OCI-LY7 (cell line): ENCODE measurements around the gene PRKG1. TPM values are rescaled to one million over a fixed set of nuclear protein-coding genes. Genes with fewer than 3 reads are reported as not detected.

ENCODE experiments used
- BruUV-seq: library from RNA; stranded (reverse); fragments of 400-500 nt; replicated peaks from 2 replicates; lab custom pipeline; 2021; lab: Mats Ljungman, UMichigan
- CTCF ChIA-PET: fragments of 300-600 bp; sonication (Branson Sonifier 250); formaldehyde crosslinking; loops from one replicate; lab custom pipeline; 2022; ENCODE audit warnings: antibody characterized with exemption; ENCODE audit not compliant: unreplicated experiment; lab: Charles Lee
- POLR2A ChIA-PET: fragments of 300-600 bp; sonication (Branson Sonifier 250); formaldehyde crosslinking; loops from one replicate; lab custom pipeline; 2022; ENCODE audit warnings: antibody characterized with exemption; lab: Charles Lee
- DNase-seq: peaks from one replicate; pipeline ENCODE4 v3.0.0-alpha.2; 2015; ENCODE audit warnings: low spot score
- H2AFZ ChIP-seq: fragments of 200-600 bp; sonication (generic), shearing (Covaris generic); 2 replicates; pipeline ENCODE4 v1.6.1; 2014; ENCODE audit warnings: mild to moderate bottlenecking, antibody characterized with exemption, low read length, moderate library complexity
- H3K27ac ChIP-seq: fragments of 200-600 bp; sonication (generic); 2 replicates; pipeline ENCODE4 v1.5.1; 2014; ENCODE audit warnings: mixed run types, low read depth, mild to moderate bottlenecking, moderate library complexity, low read length, inconsistent platforms; ENCODE audit not compliant: poor library complexity, severe bottlenecking
- H3K36me3 ChIP-seq: fragments of 200-600 bp; sonication (generic); 2 replicates; pipeline ENCODE4 v1.6.1; 2014; ENCODE audit warnings: mild to moderate bottlenecking, antibody characterized with exemption, low read length, moderate library complexity, mixed read lengths; ENCODE audit not compliant: insufficient read depth
- H3K4me1 ChIP-seq: fragments of 200-600 bp; sonication (generic); 2 replicates; pipeline ENCODE4 v1.5.1; 2014; ENCODE audit warnings: mild to moderate bottlenecking, low read length; ENCODE audit not compliant: insufficient read depth, poor library complexity, severe bottlenecking
- H3K4me2 ChIP-seq: fragments of 200-600 bp; sonication (generic); 2 replicates; pipeline ENCODE4 v1.6.1; 2014; ENCODE audit warnings: mild to moderate bottlenecking, low read length
- H3K4me3 ChIP-seq: fragments of 200-600 bp; sonication (generic); 2 replicates; pipeline ENCODE4 v1.5.1; 2014; ENCODE audit warnings: mild to moderate bottlenecking, low read depth, low read length; ENCODE audit not compliant: poor library complexity, severe bottlenecking
- H3K79me2 ChIP-seq: fragments of 200-600 bp; sonication (generic); 2 replicates; pipeline ENCODE4 v1.6.1; 2016; ENCODE audit warnings: low read depth, mild to moderate bottlenecking, low read length, moderate library complexity, mixed read lengths; ENCODE audit not compliant: insufficient read depth
- H3K9me2 ChIP-seq: fragments of 200-600 bp; sonication (generic); 2 replicates; pipeline ENCODE4 v1.6.1; 2016; ENCODE audit warnings: mild to moderate bottlenecking, low read length, mixed read lengths; ENCODE audit not compliant: insufficient read depth
- H3K9me3 ChIP-seq: fragments of 200-600 bp; sonication (generic); 2 replicates; pipeline ENCODE4 v1.6.1; 2014; ENCODE audit warnings: mild to moderate bottlenecking, mixed run types, low read length, mixed read lengths
- H4K20me1 ChIP-seq: fragments of 200-600 bp; sonication (generic); 2 replicates; pipeline ENCODE4 v1.6.1; 2014; ENCODE audit warnings: mild to moderate bottlenecking, antibody characterized with exemption, low read length, moderate library complexity, mixed read lengths; ENCODE audit not compliant: insufficient read depth
- EZH2phosphoT487 ChIP-seq: fragments of 200-600 bp; sonication (generic); IDR thresholded peaks from 2 replicates; pipeline ENCODE4 v1.6.1; 2018; ENCODE audit warnings: low read depth, borderline replicate concordance, mild to moderate bottlenecking, mixed run types, antibody characterized with exemption, low read length, moderate library complexity, mixed read lengths
- intact Hi-C: fragments of 100-400 bp; cut with micrococcal nuclease; formaldehyde crosslinking; loops from one replicate; pipeline ENCODE4 v1.10.0; 2022; ENCODE audit not compliant: unreplicated experiment
- total RNA-seq, 2 experiments: library from RNA; depleted of rRNA in 1 of 2; stranded (reverse); fragments of >200 nt in 1 of 2; shearing (Covaris generic) in 1 of 2; gene quantifications; 2 replicates each; pipeline ENCODE4 v1.2.3, GENCODE V29; 2014 to 2022
- TF ChIP-seq, protein P1 (sequence below): fragments of 200-600 bp; sonication (generic); conservative IDR thresholded peaks from 2 replicates; pipeline ENCODE4 v1.5.1; 2014; ENCODE audit warnings: mild to moderate bottlenecking, antibody characterized with exemption, low read length, moderate library complexity, mixed read lengths

The PRKG1 gene
- total RNA-seq, 2 experiments from 2014 or later: not detected

DNA sequence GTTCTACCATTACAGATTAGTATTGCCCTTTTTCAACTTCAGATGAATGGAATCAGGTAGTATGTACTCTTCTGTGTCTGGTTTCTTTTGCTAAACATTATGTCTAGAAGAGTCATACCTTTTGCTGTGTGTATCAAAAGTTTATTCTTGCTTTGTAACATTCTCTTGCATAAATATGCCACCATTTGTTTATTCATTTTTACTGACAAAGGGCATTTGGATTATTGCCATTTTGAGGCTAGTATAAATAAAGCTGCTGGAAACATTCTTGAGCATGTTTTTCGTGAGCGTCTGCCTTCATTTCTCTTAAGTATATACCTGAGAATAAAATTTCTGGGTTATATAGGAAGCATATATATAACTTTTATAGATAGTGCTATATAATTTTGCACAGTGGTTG is 746.8 kb downstream of the PRKG1 start:
- H2AFZ ChIP-seq: no peak overlapping the region
- H3K36me3 ChIP-seq: no peaks in the 10 kb centered on the region
- H3K9me2 ChIP-seq: no peaks in the 10 kb centered on the region
- H3K9me3 ChIP-seq: no peaks in the 10 kb centered on the region
- no peak overlapping the region for H3K27ac ChIP-seq
- no peaks in the 10 kb centered on the region for H3K79me2 ChIP-seq
- no TSS peak for BruUV-seq
- intact Hi-C loops: no loop called here
- no peak overlapping the region for H3K4me2 ChIP-seq
- POLR2A ChIA-PET: no interaction called here
- CTCF ChIA-PET: no interaction called here
- TF ChIP-seq, protein P1, sequence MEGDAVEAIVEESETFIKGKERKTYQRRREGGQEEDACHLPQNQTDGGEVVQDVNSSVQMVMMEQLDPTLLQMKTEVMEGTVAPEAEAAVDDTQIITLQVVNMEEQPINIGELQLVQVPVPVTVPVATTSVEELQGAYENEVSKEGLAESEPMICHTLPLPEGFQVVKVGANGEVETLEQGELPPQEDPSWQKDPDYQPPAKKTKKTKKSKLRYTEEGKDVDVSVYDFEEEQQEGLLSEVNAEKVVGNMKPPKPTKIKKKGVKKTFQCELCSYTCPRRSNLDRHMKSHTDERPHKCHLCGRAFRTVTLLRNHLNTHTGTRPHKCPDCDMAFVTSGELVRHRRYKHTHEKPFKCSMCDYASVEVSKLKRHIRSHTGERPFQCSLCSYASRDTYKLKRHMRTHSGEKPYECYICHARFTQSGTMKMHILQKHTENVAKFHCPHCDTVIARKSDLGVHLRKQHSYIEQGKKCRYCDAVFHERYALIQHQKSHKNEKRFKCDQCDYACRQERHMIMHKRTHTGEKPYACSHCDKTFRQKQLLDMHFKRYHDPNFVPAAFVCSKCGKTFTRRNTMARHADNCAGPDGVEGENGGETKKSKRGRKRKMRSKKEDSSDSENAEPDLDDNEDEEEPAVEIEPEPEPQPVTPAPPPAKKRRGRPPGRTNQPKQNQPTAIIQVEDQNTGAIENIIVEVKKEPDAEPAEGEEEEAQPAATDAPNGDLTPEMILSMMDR: no peak
- TF ChIP-seq EZH2phosphoT487: no peak
- no peak overlapping the region for H3K4me3 ChIP-seq
- no peak for DNase-seq
- no peaks in the 10 kb centered on the region for H3K4me1 ChIP-seq
- no peaks in the 10 kb centered on the region for H4K20me1 ChIP-seq

DNA sequence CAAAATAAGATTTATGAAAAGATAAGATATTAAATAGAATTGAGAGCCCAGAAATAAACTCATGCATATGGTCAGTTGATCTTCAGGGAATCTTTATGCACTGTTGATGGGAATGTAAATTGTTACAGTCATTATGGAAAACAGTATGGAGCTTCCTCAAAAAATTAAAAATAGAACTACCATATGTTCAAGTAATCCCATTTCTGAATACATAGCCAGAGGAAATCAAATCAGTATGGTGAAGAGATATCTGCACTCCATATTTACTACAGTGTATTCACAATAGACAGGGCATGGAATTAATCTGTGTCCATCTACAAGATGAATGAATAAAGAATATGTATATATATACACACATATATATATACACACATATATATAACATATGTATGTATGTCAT is 747.5 kb downstream of the PRKG1 start:
- H3K4me1 ChIP-seq: no peaks in the 10 kb centered on the region
- no peaks in the 10 kb centered on the region for H3K9me3 ChIP-seq
- H3K4me3 ChIP-seq: no peak overlapping the region
- H3K79me2 ChIP-seq: no peaks in the 10 kb centered on the region
- BruUV-seq: no TSS peak
- ChIA-PET POLR2A (no interaction called here), CTCF (no interaction called here)
- no peak for DNase-seq
- intact Hi-C loops: no loop called here
- H3K9me2 ChIP-seq: no peaks in the 10 kb centered on the region
- no peak for TF ChIP-seq EZH2phosphoT487
- TF ChIP-seq, protein P1: no peak
- no peaks in the 10 kb centered on the region for H3K36me3 ChIP-seq
- no peak overlapping the region for H3K4me2 ChIP-seq
- H3K27ac ChIP-seq: no peak overlapping the region
- H2AFZ ChIP-seq: no peak overlapping the region
- H4K20me1 ChIP-seq: no peaks in the 10 kb centered on the region

DNA sequence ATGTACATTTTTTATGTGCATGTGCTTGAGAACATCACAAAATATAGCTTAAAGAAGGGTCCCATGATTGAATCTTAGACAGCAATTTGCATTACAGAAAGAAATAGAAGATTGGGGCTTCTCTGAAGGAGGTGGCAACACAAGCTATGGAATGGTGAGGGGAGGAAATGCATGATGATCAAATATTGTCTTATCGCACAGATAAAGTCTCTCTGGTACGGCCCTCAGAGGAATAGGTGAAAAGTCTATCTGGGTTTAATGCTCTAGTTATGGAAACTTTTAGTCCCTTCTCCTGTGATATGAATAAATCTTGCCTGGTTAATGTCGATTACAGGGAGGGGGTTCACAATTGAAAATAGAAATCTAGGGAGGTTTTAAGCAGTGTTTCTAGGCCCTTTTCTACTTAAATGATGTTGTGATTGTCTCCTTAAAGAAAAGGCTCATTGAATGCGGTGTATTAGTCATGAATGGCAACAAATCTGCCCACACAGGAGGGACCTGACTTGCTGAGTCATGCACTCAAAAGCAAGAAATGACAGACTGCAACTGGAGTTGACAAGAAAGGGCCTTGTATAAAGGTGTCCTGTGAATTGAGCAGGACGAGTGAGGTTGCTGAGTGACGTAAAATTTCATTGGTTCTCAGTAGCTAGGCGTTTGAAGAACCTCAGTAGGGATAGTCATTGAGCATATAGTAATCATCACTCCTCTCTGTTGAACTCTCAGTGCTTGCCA is 758.5 kb downstream of the PRKG1 start:
- H3K79me2 ChIP-seq: no peaks in the 10 kb centered on the region
- no TSS peak for BruUV-seq
- POLR2A ChIA-PET: no interaction called here
- no peaks in the 10 kb centered on the region for H3K9me3 ChIP-seq
- CTCF ChIA-PET: no interaction called here
- DNase-seq: no peak
- no peaks in the 10 kb centered on the region for H3K36me3 ChIP-seq
- no peaks in the 10 kb centered on the region for H3K9me2 ChIP-seq
- H3K4me2 ChIP-seq: no peak overlapping the region
- no peak overlapping the region for H3K27ac ChIP-seq
- no peaks in the 10 kb centered on the region for H4K20me1 ChIP-seq
- no peak for TF ChIP-seq EZH2phosphoT487
- TF ChIP-seq, protein P1: no peak
- intact Hi-C loops: no loop called here
- no peak overlapping the region for H3K4me3 ChIP-seq
- no peaks in the 10 kb centered on the region for H3K4me1 ChIP-seq
- no peak overlapping the region for H2AFZ ChIP-seq
